DND-41 (cell line): ENCODE data around the gene LRP3.

ENCODE experiments used
- ATAC-seq: fragments of 200-7000 bp; cut with Tn5 transposase; 3 replicates; pipeline ENCODE4 v1.9.1; 2021; ENCODE audit warnings: low read depth; ENCODE audit not compliant: insufficient read depth
- DNase-seq: peaks from one replicate; pipeline ENCODE4 v3.0.0-alpha.2; 2020
- H2AFZ ChIP-seq: 2 replicates; pipeline ENCODE4 v1.6.0; 2012; ENCODE audit warnings: low read depth, low read length
- H3K27ac ChIP-seq: 2 replicates; pipeline ENCODE4 v1.5.1; 2012; ENCODE audit warnings: low read length, inconsistent platforms
- H3K27me3 ChIP-seq: fragments of 200-600 bp; sonication (generic); 2 replicates; pipeline ENCODE4 v1.6.0; 2012; ENCODE audit warnings: low read length, mild to moderate bottlenecking, inconsistent platforms; ENCODE audit not compliant: insufficient read depth, poor library complexity
- H3K36me3 ChIP-seq: 2 replicates; pipeline ENCODE4 v1.5.1; 2012; ENCODE audit warnings: low read length, inconsistent platforms; ENCODE audit not compliant: insufficient read depth
- H3K4me1 ChIP-seq: 2 replicates; pipeline ENCODE4 v1.5.1; 2012; ENCODE audit warnings: mild to moderate bottlenecking, low read length; ENCODE audit not compliant: insufficient read depth
- H3K4me2 ChIP-seq: 2 replicates; pipeline ENCODE4 v1.6.0; 2012; ENCODE audit warnings: mild to moderate bottlenecking, moderate library complexity, low read length, inconsistent platforms; ENCODE audit not compliant: insufficient read depth
- H3K4me3 ChIP-seq, 2 experiments: fragments of 200-600 bp in 1 of 2; shearing (Covaris generic) in 1 of 2; 2 replicates each; pipeline ENCODE4 v1.5.1; 2012 to 2016; ENCODE audit warnings: inconsistent platforms in 2 of 2, low read length in 2 of 2, mild to moderate bottlenecking in 2 of 2, low read depth in 1 of 2, moderate library complexity in 1 of 2
- H3K79me2 ChIP-seq: 2 replicates; pipeline ENCODE4 v1.6.0; 2012; ENCODE audit warnings: low read length, inconsistent platforms; ENCODE audit not compliant: insufficient read depth
- H3K9ac ChIP-seq: 2 replicates; pipeline ENCODE4 v1.6.0; 2012; ENCODE audit warnings: low read depth, mild to moderate bottlenecking, inconsistent platforms, low read length, moderate library complexity
- H3K9me3 ChIP-seq: 2 replicates; pipeline ENCODE4 v1.5.1; 2012; ENCODE audit warnings: low read length, moderate library complexity, mild to moderate bottlenecking, inconsistent platforms; ENCODE audit not compliant: insufficient read depth, severe bottlenecking
- H4K20me1 ChIP-seq: 2 replicates; pipeline ENCODE4 v1.6.0; 2012; ENCODE audit warnings: low read length; ENCODE audit not compliant: insufficient read depth
- CTCF ChIP-seq: IDR thresholded peaks from 2 replicates; pipeline ENCODE4 v1.5.1; 2012; ENCODE audit warnings: borderline replicate concordance, low read length, moderate library complexity, mild to moderate bottlenecking; ENCODE audit not compliant: poor library complexity, severe bottlenecking; ENCODE audit errors: extremely low read depth
- EZH2 ChIP-seq: IDR thresholded peaks from 3 replicates; pipeline ENCODE4 v1.6.1; 2012; ENCODE audit warnings: borderline replicate concordance, low read depth, mild to moderate bottlenecking, moderate library complexity, low read length, inconsistent platforms; ENCODE audit not compliant: severe bottlenecking

Gene LRP3

GRCh38 chr19:33229962-33230361 is 35.8 kb downstream of the LRP3 start:
- ATAC-seq (no peak), DNase-seq (no peak)
- TF ChIP-seq EZH2 (no peak), CTCF (no peak)
- Histone ChIP-seq H3K4me2 (no peak overlapping the region), H3K36me3 (no peaks in the 10 kb centered on the region), H3K27me3 (no peaks in the 10 kb centered on the region), H3K9me3 (peaks cover 14% of the 10 kb centered on the region), H2AFZ (no peak overlapping the region), H3K4me3 (no peak overlapping the region), H3K9ac (no peak overlapping the region), H3K4me1 (no peaks in the 10 kb centered on the region), H4K20me1 (no peaks in the 10 kb centered on the region), H3K79me2 (no peaks in the 10 kb centered on the region), H3K27ac (no peak overlapping the region)

- Histone ChIP-seq H3K79me2 (no peaks in the 10 kb centered on the region), H2AFZ (no peak overlapping the region), H3K4me3 (no peak overlapping the region), H3K9me3 (peaks cover 14% of the 10 kb centered on the region), H4K20me1 (no peaks in the 10 kb centered on the region), H3K4me1 (no peaks in the 10 kb centered on the region), H3K9ac (no peak overlapping the region), H3K27me3 (no peaks in the 10 kb centered on the region), H3K4me2 (no peak overlapping the region), H3K27ac (no peak overlapping the region), H3K36me3 (no peaks in the 10 kb centered on the region)
- DNase-seq (no peak), ATAC-seq (no peak)
- TF ChIP-seq EZH2: no peak
- TF ChIP-seq CTCF: no peak
Measured at GRCh38 chr19:33231511-33231910, 37.4 kb downstream of the LRP3 start.

- Histone ChIP-seq H2AFZ (no peak overlapping the region), H3K4me1 (no peaks in the 10 kb centered on the region), H3K9me3 (peaks cover 9% of the 10 kb centered on the region), H3K27me3 (no peaks in the 10 kb centered on the region), H3K4me3 (no peak overlapping the region), H3K4me2 (no peak overlapping the region), H3K36me3 (no peaks in the 10 kb centered on the region), H4K20me1 (no peaks in the 10 kb centered on the region), H3K9ac (no peak overlapping the region), H3K27ac (no peak overlapping the region), H3K79me2 (no peaks in the 10 kb centered on the region)
- DNase-seq: no peak
- no peak for ATAC-seq
- TF ChIP-seq CTCF: no peak
Measured at GRCh38 chr19:33232656-33233055, 38.5 kb downstream of the LRP3 start.
